ENCODE results near the gene LRP6.
"Not testable (repeated sequence)": the region's sequence is repeated elsewhere in the genome, so short reads cannot be mapped to it uniquely, and the experiment has no call there.

Gene LRP6

DNA sequence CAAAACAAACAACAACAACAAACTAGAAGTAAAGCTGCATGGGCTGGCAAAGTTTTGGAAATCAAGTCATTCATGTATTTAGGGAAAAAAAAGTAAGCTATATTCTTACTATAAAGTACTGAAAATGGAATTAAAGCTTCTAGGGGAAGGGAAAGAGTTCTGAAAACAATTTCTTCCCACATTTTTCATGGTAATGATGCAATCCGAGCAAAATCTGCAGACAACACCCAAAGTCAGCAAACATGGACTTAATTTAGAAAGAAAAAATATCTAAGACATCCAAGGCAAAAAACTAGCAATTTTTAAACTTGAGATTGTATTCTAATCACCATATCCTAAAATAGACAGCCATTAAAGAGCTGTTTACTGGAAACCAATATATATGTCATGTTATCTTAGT lies 86.3 kb downstream of the LRP6 start:
- DNase-seq (ENCODE audit: low read depth): no peak

DNA sequence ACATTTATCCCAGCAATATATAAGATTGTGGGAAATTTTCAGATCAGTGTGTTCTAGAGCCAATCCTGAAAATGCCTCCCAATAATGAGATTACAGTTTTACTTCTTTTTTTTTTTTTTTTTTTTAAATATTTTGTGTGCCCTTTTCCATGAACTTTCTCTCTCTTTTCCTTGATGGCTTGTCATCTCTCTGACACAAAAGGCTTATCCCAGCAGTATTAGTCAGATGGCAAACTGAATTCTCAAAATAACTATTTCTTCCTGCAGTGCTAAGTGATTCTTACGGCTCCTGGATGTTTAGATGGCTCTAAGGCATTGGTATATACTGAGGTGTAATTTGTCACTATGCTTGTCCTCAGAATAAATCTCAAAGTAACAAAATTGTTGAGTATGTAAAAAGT lies 86.7 kb downstream of the LRP6 start:
- DNase-seq (ENCODE audit: low read depth): no peak

DNA sequence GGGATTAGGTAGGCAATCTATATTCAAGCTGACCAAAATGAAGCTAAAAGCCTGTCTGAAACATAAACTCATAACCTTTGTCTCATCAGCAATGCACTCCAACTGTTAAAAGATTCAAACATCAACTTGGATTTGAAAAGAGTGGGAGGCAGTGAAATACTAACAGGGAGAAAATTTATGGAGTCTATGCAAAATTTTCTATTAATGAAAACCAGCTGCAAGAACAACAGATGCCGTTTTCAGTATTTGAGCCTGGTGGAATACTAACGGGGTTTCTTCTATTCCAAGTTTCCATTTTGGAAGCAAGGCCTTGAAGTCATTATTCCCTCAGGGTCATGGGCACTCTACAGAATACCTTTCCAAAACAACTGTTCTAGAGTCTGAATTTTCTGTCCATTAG lies 88.3 kb downstream of the LRP6 start:
- no peak for DNase-seq (ENCODE audit: low read depth)

GRCh38 chr12:12176402-12176801 lies 90.4 kb downstream of the LRP6 start:
- no peak for DNase-seq (ENCODE audit: low read depth)

GRCh38 chr12:12171991-12172511 lies 94.8 kb downstream of the LRP6 start:
- no peak for DNase-seq (ENCODE audit: low read depth)

GRCh38 chr12:12167847-12168246 lies 99.0 kb downstream of the LRP6 start:
- no peak for DNase-seq (ENCODE audit: low read depth)

DNA sequence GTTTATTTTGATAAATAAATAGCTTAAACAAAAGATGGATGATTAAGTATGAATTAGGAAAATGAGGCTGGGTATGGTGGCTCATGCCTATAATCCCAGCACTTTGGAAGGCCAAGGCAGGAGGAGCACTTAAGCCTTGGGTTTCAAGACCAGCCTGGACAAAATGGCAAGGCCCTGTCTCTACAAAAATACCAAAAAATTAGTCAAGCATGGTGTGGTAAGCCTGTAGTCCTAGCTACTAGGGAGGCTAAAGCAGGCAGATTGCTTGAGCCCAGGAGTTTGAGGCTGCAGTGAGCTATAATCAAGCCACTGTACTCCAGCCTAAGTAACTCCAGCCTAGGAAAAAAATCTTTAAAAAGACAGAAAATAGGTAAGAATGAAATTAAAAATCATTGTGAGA lies 100.1 kb downstream of the LRP6 start:
- DNase-seq (ENCODE audit: low read depth): no peak

- DNase-seq (ENCODE audit: low read depth): no peak
Measured at GRCh38 chr12:12159988-12160387, 106.9 kb downstream of the LRP6 start.

DNA sequence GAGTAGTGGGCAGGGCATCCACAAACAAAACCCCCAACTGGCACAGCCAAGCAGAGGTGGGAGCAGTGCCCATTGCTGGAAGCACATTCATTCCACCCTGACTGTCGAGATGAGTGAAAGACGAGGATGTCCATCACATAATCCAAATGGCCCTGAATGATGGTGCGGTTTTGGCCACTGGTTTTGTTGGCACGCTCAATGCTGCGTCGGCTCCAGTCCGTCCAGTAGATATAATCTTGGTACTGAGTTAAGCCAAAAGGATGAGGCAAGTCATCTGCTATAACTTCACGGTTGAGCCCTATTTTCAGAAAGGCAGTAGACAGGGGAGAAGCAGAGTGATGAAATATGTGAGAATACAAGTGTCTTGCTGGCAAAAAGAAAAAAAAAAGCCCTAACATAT lies 108.0 kb downstream of the LRP6 start:
- DNase-seq (ENCODE audit: low read depth): no peak

- DNase-seq (ENCODE audit: low read depth): no peak
Measured at GRCh38 chr12:12157424-12157823, 109.4 kb downstream of the LRP6 start.

DNA sequence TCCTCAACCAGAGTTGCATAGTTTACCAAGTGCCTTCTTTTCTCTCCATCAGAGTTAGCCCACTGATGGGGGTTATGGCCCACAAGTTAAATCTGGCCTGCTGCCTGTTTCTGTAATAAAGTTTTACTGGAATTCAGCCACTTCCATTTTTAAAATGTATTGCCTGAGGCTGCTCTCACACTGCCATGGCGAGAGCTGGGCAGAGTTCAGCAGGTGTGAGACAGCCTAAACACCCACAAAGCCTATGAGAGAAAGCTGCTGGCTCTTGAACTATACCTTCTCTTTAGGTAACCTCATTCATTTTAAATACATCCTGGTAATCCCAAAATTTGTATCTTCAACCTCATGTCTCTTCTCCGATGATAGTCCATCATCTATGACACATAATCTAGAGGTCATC lies 110.0 kb downstream of the LRP6 start:
- no peak for DNase-seq (ENCODE audit: low read depth)

DNA sequence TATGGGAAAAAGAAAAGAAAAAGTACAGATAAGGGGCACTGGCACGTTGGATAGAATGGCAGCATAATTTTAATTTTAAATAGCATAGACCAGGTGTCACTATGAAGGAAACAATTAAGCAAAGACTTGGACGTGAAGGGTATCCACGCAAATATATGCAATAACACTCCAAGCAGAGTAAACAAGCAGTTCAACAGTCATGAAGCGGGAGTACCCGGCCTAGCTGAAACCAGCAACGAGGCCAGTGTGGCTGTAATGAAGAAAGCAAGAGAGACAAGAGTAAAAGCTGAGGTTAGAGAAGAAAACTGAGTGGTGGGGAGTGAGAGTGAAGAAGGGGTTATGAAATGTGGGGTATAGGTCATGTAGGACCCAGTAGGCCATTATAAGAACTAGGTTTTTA lies 110.7 kb downstream of the LRP6 start:
- DNase-seq (ENCODE audit: low read depth): no peak

- DNase-seq (ENCODE audit: low read depth): no peak
Measured at GRCh38 chr12:12153596-12153995, 113.2 kb downstream of the LRP6 start.

DNA sequence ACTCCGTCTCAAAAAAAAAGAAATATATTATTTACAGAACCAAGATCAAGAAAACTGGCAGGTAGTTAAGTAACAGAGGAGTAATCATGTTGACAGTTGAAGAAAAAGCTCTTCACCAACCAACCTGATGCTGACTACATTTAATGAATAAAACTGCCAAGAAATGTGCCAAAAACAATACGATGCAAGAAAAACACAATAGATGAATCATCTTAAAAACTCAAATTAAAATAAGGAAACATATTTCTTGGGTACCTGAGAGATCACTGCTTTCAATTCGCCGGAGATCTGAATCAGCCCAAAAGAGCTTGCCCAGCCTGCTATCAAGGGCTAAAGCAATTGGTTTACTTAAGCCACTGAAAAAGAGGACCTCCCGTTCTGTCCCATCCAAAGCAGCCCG lies 119.7 kb downstream of the LRP6 start:
- no peak for DNase-seq (ENCODE audit: low read depth)

GRCh38 chr12:12144531-12144930 lies 122.3 kb downstream of the LRP6 start:
- not testable (repeated sequence) for DNase-seq (ENCODE audit: low read depth)

DNA sequence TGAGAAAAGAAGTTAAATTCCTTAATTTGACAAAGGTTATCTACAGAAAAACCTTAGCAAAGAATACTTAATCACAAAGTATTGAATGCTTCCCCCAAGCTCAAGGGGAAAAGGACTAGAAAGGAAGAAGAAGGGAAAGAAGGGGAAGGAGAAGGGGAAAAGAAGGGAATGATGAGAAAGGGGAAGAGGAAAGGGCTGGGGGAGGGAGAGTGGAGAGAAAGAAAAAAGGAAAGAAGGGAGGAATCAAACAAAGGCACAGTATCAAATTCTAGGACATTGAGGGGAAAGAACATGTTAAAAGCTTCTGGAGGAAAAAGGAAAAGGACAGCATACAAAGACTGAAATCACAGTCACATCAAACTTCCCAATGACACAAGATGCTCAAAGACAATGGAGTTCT lies 125.8 kb downstream of the LRP6 start:
- no peak for DNase-seq (ENCODE audit: low read depth)

DNA sequence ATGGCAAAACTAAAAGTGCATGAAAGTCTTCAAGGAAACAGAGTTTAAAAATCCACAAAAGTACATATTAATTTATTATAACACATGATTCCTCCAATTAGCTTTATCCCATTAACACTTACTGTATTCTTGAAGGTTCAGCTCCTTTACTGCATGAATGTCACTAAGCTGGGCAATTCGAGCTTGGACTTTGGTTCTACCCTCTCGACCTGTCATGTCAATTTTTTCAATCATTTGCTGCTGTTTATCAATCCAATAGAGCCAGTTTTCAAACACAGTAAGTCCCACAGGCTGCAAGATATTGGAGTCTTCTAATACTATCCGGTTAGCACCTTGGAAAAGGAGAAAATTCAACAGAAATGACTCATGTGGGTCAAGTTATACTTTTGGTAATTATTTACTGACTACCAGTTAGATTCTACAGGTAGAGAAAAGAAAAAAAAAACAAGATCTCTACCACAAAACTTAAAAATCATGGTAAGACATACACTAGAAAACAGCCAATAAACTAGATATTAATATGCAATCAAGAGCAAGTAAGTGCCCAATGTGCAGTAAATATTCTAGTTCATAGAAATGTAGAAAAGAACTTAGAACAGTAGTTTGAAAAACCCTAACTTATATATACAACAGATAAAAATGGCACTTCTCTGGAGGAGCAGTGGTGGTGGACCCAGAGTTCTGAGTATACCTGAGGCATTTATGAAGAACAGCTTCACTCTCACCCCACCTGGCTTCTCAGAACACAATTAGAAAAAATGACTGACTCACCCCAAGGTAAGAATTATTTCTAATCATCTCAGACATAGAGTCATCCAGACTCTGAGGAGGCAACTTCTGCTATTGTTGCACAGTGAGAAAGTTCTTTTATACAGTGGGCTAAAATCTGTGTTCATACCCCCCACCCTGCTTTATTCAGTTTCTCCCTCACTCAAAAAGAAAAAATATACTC lies 128.4 kb downstream of the LRP6 start:
- DNase-seq (ENCODE audit: low read depth): no peak

- no peak for DNase-seq (ENCODE audit: low read depth)
Measured at GRCh38 chr12:12133785-12134184, 133.1 kb downstream of the LRP6 start.

- no peak for DNase-seq (ENCODE audit: low read depth)
Measured at GRCh38 chr12:12133259-12133658, 133.6 kb downstream of the LRP6 start.

- DNase-seq (ENCODE audit: low read depth): no peak
Measured at GRCh38 chr12:12128670-12129069, 138.2 kb downstream of the LRP6 start.

DNA sequence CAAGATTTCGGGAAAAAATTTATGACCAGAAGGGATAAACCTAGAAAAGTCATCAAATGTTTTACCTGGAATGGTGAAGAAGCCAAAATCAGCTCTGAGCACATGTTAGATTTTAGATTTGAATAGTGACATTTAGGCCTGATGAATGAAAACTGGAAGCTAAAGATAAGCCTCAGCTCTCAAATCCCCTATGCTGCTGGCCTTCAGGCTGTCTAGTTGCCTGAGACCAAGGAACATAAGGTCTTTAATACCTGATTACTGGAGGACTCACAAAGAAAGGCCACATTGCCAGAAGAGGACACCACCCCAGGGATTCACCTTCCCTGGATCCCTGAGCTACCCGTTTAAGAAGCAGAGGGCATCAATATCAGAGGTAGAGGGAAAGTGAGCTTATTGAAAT lies 139.5 kb downstream of the LRP6 start:
- DNase-seq (ENCODE audit: low read depth): no peak

DNA sequence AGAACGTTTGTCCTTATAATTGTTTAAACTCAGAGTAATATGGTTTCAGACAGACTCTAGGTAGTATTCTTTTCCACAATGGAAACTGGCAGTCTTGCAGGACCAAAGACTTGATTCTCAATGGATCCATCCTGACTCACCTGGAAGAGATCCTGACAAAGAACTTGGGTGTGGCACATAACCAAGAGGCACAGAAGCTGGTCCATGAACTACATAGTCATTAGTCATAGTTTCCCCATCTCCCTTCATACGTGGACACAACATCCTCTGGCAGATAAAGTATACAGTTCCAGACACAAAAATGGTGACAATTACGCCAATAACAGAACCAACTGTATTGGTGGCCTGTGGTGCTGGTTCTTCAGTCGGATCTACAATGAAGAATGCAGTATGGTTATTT lies 140.3 kb downstream of the LRP6 start:
- DNase-seq (ENCODE audit: low read depth): no peak

DNA sequence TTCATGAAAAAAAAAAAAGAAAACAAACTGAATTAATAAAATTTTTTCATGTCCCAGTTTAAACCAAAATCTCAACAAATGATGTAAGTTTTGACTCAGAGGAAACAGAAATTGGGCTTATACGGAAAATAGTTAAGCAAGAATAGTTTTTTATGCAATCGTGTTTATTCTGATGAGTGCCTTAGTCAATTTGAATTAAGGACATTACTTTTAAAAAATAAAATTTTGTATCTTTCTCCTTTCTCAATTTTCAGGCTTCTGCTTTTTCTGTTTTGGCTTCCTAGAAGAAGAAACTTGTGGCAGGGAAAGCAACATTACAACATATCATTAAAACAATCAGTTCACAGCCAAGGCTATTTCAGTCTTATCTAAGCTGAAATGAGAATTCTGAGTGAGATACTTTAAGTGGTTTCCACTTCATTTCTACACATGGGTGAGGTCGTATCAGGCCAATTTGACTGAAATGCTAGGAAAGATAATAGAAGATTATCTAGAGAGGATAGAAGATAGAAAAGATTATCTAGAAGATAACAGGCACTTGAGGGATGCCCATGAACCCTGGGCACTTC lies 143.7 kb downstream of the LRP6 start:
- no peak for DNase-seq (ENCODE audit: low read depth)

- DNase-seq (ENCODE audit: low read depth): no peak
Measured at GRCh38 chr12:12121061-12121460, 145.8 kb downstream of the LRP6 start.
